HepG2 (cell line): ENCODE results near the gene CCNA2. TPM values are rescaled to one million over a fixed set of nuclear protein-coding genes. Genes with fewer than 3 reads are reported as not detected.

Experiments
- ATAC-seq: fragments of 200-7000 bp; cut with Tn5 transposase; 3 replicates; pipeline ENCODE4 v1.9.1; 2020; ENCODE audit warnings: mild to moderate bottlenecking, moderate library complexity
- BruUV-seq: library from RNA; stranded (reverse); fragments of 400-500 nt; replicated peaks from 2 replicates; lab custom pipeline; 2021; lab: Mats Ljungman, UMichigan
- CTCF ChIA-PET: fragments of 300-600 bp; formaldehyde crosslinking; extraction: SDS; loops from one replicate; lab custom pipeline; 2021; ENCODE audit warnings: low total read pairs, inconsistent platforms, low intra/inter-chr PET ratio; lab: Yijun Ruan, JAX
- POLR2A ChIA-PET: fragments of 350-600 bp; sonication (Branson Sonifier 250); formaldehyde crosslinking; loops from one replicate; lab custom pipeline; 2020; ENCODE audit warnings: antibody characterized with exemption, inconsistent platforms; lab: Yijun Ruan, JAX
- DNase-seq: peaks from one replicate; pipeline ENCODE4 v3.0.0-alpha.2; 2015; ENCODE audit warnings: low spot score
- FAIRE-seq: peaks from 3 replicates; lab custom pipeline; 2011; peaks lifted over from hg19 to GRCh38; lab: Jason Lieb, UNC
- H2AFZ ChIP-seq: one replicate; pipeline ENCODE4 v1.6.1; 2011; ENCODE audit warnings: low read length, inconsistent platforms
- H3K27ac ChIP-seq: fragments of 300-600 bp; 3 replicates; pipeline ENCODE4 v1.8.0; 2011; ENCODE audit warnings: mixed run types, mild to moderate bottlenecking, mixed read lengths, low read length, inconsistent platforms; ENCODE audit not compliant: insufficient read depth; ENCODE audit errors: extremely low read length
- H3K27me3 ChIP-seq, 2 experiments: fragments of 200-600 bp in 1 of 2; 2 replicates in 1 of 2; 3 replicates in 1 of 2; pipeline versions ENCODE4 v1.6.0 to v1.8.0; 2011; ENCODE audit warnings: low read length in 2 of 2, mild to moderate bottlenecking in 2 of 2, moderate library complexity in 2 of 2, inconsistent platforms in 1 of 2; ENCODE audit not compliant: insufficient read depth in 2 of 2, control insufficient read depth in 1 of 2
- H3K36me3 ChIP-seq, 2 experiments: fragments of 200-600 bp in 1 of 2; replicated peaks in 1 of 2; 2 replicates in 1 of 2; 3 replicates in 1 of 2; pipeline versions ENCODE4 v1.5.1 to v1.8.0; 2011; ENCODE audit warnings: low read length in 2 of 2, inconsistent platforms in 1 of 2; ENCODE audit not compliant: insufficient read depth in 2 of 2, control insufficient read depth in 1 of 2
- H3K4me1 ChIP-seq: 2 replicates; pipeline ENCODE4 v1.5.1; 2012; ENCODE audit warnings: low read length, inconsistent platforms; ENCODE audit not compliant: insufficient read depth
- H3K4me2 ChIP-seq: 2 replicates; pipeline ENCODE4 v1.6.0; 2011; ENCODE audit warnings: low read depth, low read length, inconsistent platforms
- H3K4me3 ChIP-seq, 3 experiments: fragments of 200-600 bp in 1 of 3; sonication (generic), shearing (Covaris generic) in 1 of 3; replicated peaks in 1 of 3; 2 replicates each; pipeline ENCODE4 v1.5.1; 2011 to 2016; ENCODE audit warnings: low read length in 3 of 3, inconsistent platforms in 2 of 3, low read depth in 2 of 3, mild to moderate bottlenecking in 2 of 3, control low read depth in 1 of 3, mixed read lengths in 1 of 3; ENCODE audit not compliant: insufficient read depth in 1 of 3
- H3K79me2 ChIP-seq: one replicate; pipeline ENCODE4 v1.6.1; 2011; ENCODE audit warnings: low read length, inconsistent platforms; ENCODE audit not compliant: insufficient read depth
- H3K9ac ChIP-seq: 2 replicates; pipeline ENCODE4 v1.6.0; 2011; ENCODE audit warnings: mild to moderate bottlenecking, low read depth, low read length, inconsistent platforms; ENCODE audit not compliant: insufficient read depth
- H3K9me3 ChIP-seq: 2 replicates; pipeline ENCODE4 v1.5.1; 2012; ENCODE audit warnings: mild to moderate bottlenecking, low read length
- H4K20me1 ChIP-seq: 2 replicates; pipeline ENCODE4 v1.6.0; 2011; ENCODE audit warnings: inconsistent platforms, mild to moderate bottlenecking, low read length, moderate library complexity; ENCODE audit not compliant: insufficient read depth
- PHF8 ChIP-seq: sonication (generic); formaldehyde crosslinking; IDR thresholded peaks from 2 replicates; pipeline ENCODE4 v1.5.0; 2020; ENCODE audit warnings: missing genetic modification reagents
- ZMYM2 ChIP-seq: sonication (generic); formaldehyde crosslinking; IDR thresholded peaks from 2 replicates; pipeline ENCODE4 v1.8.0; 2022; ENCODE audit warnings: mild to moderate bottlenecking, missing genetic modification reagents
- ZMYM4 ChIP-seq: sonication (generic); formaldehyde crosslinking; IDR thresholded peaks from 2 replicates; pipeline ENCODE4 v1.8.1; 2023; ENCODE audit warnings: mild to moderate bottlenecking, missing genetic modification reagents
- ZNF282 ChIP-seq: fragments of 450-650 bp; IDR thresholded peaks from 2 replicates; pipeline ENCODE4 v1.6.1; 2018; ENCODE audit not compliant: partially characterized antibody
- ZNF674 ChIP-seq: sonication (generic); formaldehyde crosslinking; IDR thresholded peaks from 2 replicates; pipeline ENCODE4 v1.5.0; 2020; ENCODE audit warnings: low read depth, mild to moderate bottlenecking, missing genetic modification reagents
- ZNF841 ChIP-seq: sonication (generic); formaldehyde crosslinking; IDR thresholded peaks from 2 replicates; pipeline ENCODE4 v1.8.1; 2023; ENCODE audit warnings: missing genetic modification reagents, borderline replicate concordance
- WGBS: methylation state at CpG from one replicate; pipeline ENCODE4 v1.1.6; 2017; ENCODE audit warnings: low lambda C conversion rate; 5-methylcytosine and 5-hydroxymethylcytosine counted together
- in situ Hi-C: cut with HindIII; loops from 2 replicates; pipeline ENCODE4 v1.10.0; 2017; ENCODE audit warnings: low pct_unique_long_range_greater_than_20kb; ENCODE audit not compliant: extremely low pct_ligation_motif_present
- intact Hi-C: fragments of 100-400 bp; cut with micrococcal nuclease; formaldehyde crosslinking; loops from one replicate; pipeline ENCODE4 v1.10.0; 2022; ENCODE audit not compliant: unreplicated experiment
- polyA plus RNA-seq, 8 experiments: library from polyadenylated mRNA; depleted of rRNA in 3 of 8; stranded (reverse) in 7 of 8; unstranded in 1 of 8; fragments of >200 nt; fragmentation: Illumina TruSeq in 4 of 8; extraction: Trizol in 4 of 8; gene quantifications; 2 replicates each; pipeline versions ENCODE4 v1.2.1 to v1.2.3, GENCODE V29; 2011 to 2016; ENCODE audit warnings: low read depth in 4 of 8, missing spikeins in 1 of 8, mixed read lengths in 1 of 8; ENCODE audit not compliant: insufficient read depth in 1 of 8
- total RNA-seq, 5 experiments: library from RNA; depleted of rRNA; stranded (reverse); fragments of >200 nt; fragmentation: Illumina TruSeq; extraction: Trizol; gene quantifications; 2 replicates each; pipeline ENCODE4 v1.2.3, GENCODE V29; 2016; ENCODE audit warnings: low read depth in 1 of 5
- TF ChIP-seq, protein P1 (sequence below): IDR thresholded peaks from 2 replicates; pipeline ENCODE4 v1.6.1; 2016; ENCODE audit warnings: missing compliant biosample characterization, missing genetic modification reagents, borderline replicate concordance
- TF ChIP-seq, protein P2 (sequence below): sonication (generic); formaldehyde crosslinking; conservative IDR thresholded peaks from 2 replicates; pipeline ENCODE4 v1.4.0; 2020; ENCODE audit warnings: mild to moderate bottlenecking, missing genetic modification reagents, moderate library complexity
- TF ChIP-seq, protein P3 (sequence below), 2 experiments: fragments of 450-650 bp in 1 of 2; sonication (generic) in 1 of 2; formaldehyde crosslinking in 1 of 2; IDR thresholded peaks; 2 replicates each; pipeline versions ENCODE4 v1.6.1 to v1.8.0; 2016 to 2022; ENCODE audit warnings: antibody characterized with exemption in 1 of 2, mild to moderate bottlenecking in 1 of 2, missing genetic modification reagents in 1 of 2
- TF ChIP-seq, protein P4 (sequence below): sonication (generic); formaldehyde crosslinking; IDR thresholded peaks from 2 replicates; pipeline ENCODE4 v1.5.1; 2020; ENCODE audit warnings: missing genetic modification reagents, mild to moderate bottlenecking, borderline replicate concordance

CCNA2 gene
- total and polyA plus RNA-seq, 2 of the 13 experiments (the other 11 are each of a cell fraction or from before 2014, with no cell fraction given): 31.3 to 105 TPM

DNA sequence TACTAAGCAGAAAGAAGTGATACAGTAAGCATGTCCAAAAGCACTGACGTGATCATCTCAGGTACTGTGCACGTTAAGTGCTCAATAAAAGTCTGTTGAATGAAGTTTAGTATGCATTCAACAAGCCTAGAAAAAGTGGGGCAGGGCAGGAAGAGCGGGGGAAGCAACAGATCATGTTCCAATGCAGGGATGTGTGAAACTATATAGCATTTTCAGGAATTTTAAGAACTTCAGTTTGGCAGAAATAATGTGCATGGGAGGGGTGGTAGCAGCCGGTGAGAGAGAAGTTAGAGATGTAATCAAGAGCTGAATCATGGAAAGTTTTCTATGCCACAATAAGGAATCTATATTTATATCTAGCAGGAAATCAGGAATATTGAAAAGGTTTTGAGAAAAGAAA lies 19.2 kb upstream of the CCNA2 start:
- FAIRE-seq (no peak), DNase-seq (no peak), ATAC-seq (no peak)
- no peak overlapping the region for H2AFZ ChIP-seq
- no peaks in the 10 kb centered on the region for H3K79me2 ChIP-seq
- no peak overlapping the region for H3K4me3 ChIP-seq
- H3K9me3 ChIP-seq: no peaks in the 10 kb centered on the region
- in situ Hi-C loops: no loop called here
- intact Hi-C loops: no loop called here
- CTCF ChIA-PET: no interaction called here
- no peaks in the 10 kb centered on the region for H4K20me1 ChIP-seq
- POLR2A ChIA-PET: no interaction called here
- H3K27me3 ChIP-seq: no peaks in the 10 kb centered on the region
- BruUV-seq: no TSS peak
- no peak overlapping the region for H3K27ac ChIP-seq
- H3K9ac ChIP-seq: no peak overlapping the region
- H3K4me2 ChIP-seq: no peak overlapping the region
- H3K36me3 ChIP-seq: 0 out of 5 replicates have a peak, but pooled peaks cover 1 to 6% of the 10 kb centered on the region in 2 experiments
- no peaks in the 10 kb centered on the region for H3K4me1 ChIP-seq
- WGBS: 94% methylated on average over 4 of the region's 4 CpGs
- TF ChIP-seq, protein P1, sequence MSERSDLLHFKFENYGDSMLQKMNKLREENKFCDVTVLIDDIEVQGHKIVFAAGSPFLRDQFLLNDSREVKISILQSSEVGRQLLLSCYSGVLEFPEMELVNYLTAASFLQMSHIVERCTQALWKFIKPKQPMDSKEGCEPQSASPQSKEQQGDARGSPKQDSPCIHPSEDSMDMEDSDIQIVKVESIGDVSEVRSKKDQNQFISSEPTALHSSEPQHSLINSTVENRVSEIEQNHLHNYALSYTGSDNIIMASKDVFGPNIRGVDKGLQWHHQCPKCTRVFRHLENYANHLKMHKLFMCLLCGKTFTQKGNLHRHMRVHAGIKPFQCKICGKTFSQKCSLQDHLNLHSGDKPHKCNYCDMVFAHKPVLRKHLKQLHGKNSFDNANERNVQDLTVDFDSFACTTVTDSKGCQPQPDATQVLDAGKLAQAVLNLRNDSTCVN (CRISPR knock-in tag): no peak
- TF ChIP-seq ZMYM4 (CRISPR knock-in tag) (no peak), ZNF282 (no peak), ZNF841 (no peak), ZNF674 (CRISPR knock-in tag) (no peak), ZMYM2 (CRISPR knock-in tag) (no peak), PHF8 (CRISPR knock-in tag) (no peak)
- TF ChIP-seq, protein P2, sequence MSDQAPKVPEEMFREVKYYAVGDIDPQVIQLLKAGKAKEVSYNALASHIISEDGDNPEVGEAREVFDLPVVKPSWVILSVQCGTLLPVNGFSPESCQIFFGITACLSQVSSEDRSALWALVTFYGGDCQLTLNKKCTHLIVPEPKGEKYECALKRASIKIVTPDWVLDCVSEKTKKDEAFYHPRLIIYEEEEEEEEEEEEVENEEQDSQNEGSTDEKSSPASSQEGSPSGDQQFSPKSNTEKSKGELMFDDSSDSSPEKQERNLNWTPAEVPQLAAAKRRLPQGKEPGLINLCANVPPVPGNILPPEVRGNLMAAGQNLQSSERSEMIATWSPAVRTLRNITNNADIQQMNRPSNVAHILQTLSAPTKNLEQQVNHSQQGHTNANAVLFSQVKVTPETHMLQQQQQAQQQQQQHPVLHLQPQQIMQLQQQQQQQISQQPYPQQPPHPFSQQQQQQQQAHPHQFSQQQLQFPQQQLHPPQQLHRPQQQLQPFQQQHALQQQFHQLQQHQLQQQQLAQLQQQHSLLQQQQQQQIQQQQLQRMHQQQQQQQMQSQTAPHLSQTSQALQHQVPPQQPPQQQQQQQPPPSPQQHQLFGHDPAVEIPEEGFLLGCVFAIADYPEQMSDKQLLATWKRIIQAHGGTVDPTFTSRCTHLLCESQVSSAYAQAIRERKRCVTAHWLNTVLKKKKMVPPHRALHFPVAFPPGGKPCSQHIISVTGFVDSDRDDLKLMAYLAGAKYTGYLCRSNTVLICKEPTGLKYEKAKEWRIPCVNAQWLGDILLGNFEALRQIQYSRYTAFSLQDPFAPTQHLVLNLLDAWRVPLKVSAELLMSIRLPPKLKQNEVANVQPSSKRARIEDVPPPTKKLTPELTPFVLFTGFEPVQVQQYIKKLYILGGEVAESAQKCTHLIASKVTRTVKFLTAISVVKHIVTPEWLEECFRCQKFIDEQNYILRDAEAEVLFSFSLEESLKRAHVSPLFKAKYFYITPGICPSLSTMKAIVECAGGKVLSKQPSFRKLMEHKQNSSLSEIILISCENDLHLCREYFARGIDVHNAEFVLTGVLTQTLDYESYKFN (CRISPR knock-in tag): no peak
- TF ChIP-seq, protein P3, sequence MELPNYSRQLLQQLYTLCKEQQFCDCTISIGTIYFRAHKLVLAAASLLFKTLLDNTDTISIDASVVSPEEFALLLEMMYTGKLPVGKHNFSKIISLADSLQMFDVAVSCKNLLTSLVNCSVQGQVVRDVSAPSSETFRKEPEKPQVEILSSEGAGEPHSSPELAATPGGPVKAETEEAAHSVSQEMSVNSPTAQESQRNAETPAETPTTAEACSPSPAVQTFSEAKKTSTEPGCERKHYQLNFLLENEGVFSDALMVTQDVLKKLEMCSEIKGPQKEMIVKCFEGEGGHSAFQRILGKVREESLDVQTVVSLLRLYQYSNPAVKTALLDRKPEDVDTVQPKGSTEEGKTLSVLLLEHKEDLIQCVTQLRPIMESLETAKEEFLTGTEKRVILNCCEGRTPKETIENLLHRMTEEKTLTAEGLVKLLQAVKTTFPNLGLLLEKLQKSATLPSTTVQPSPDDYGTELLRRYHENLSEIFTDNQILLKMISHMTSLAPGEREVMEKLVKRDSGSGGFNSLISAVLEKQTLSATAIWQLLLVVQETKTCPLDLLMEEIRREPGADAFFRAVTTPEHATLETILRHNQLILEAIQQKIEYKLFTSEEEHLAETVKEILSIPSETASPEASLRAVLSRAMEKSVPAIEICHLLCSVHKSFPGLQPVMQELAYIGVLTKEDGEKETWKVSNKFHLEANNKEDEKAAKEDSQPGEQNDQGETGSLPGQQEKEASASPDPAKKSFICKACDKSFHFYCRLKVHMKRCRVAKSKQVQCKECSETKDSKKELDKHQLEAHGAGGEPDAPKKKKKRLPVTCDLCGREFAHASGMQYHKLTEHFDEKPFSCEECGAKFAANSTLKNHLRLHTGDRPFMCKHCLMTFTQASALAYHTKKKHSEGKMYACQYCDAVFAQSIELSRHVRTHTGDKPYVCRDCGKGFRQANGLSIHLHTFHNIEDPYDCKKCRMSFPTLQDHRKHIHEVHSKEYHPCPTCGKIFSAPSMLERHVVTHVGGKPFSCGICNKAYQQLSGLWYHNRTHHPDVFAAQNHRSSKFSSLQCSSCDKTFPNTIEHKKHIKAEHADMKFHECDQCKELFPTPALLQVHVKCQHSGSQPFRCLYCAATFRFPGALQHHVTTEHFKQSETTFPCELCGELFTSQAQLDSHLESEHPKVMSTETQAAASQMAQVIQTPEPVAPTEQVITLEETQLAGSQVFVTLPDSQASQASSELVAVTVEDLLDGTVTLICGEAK (IDR thresholded peaks at IDR 0.05): no peak
- TF ChIP-seq, protein P3 (CRISPR knock-in tag; IDR thresholded peaks at IDR 0.05): no peak
- TF ChIP-seq, protein P4, sequence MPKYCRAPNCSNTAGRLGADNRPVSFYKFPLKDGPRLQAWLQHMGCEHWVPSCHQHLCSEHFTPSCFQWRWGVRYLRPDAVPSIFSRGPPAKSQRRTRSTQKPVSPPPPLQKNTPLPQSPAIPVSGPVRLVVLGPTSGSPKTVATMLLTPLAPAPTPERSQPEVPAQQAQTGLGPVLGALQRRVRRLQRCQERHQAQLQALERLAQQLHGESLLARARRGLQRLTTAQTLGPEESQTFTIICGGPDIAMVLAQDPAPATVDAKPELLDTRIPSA (CRISPR knock-in tag): no peak
